Measurements from ENCODE around the gene RBFOX1.
"Not testable (repeated sequence)": the region's sequence is repeated elsewhere in the genome, so short reads cannot be mapped to it uniquely, and the experiment has no call there.

Gene RBFOX1

GRCh38 chr16:7487574-7488323 lies 155.1 kb downstream of the RBFOX1 start:
- DNase-seq = no peak

GRCh38 chr16:7492122-7492521 lies 159.5 kb downstream of the RBFOX1 start:
- no peak for DNase-seq

GRCh38 chr16:7493133-7493532 lies 160.5 kb downstream of the RBFOX1 start:
- no peak for DNase-seq

GRCh38 chr16:7497691-7498090 lies 165.0 kb downstream of the RBFOX1 start:
- DNase-seq = no peak

- DNase-seq = no peak
Observed at GRCh38 chr16:7501868-7502267, 169.2 kb downstream of the RBFOX1 start.

- DNase-seq = not testable (repeated sequence)
Observed at GRCh38 chr16:7502591-7503157, 170.0 kb downstream of the RBFOX1 start.

GRCh38 chr16:7503666-7504065 lies 171.0 kb downstream of the RBFOX1 start:
- DNase-seq = no peak

GRCh38 chr16:7504844-7505243 lies 172.2 kb downstream of the RBFOX1 start:
- DNase-seq = no peak

- DNase-seq = no peak
Observed at GRCh38 chr16:7505495-7505894, 172.8 kb downstream of the RBFOX1 start.

- no peak for DNase-seq
Observed at GRCh38 chr16:7506363-7506762, 173.7 kb downstream of the RBFOX1 start.

- no peak for DNase-seq
Observed at GRCh38 chr16:7508656-7509055, 176.0 kb downstream of the RBFOX1 start.

- no peak for DNase-seq
Observed at GRCh38 chr16:7509963-7510601, 177.4 kb downstream of the RBFOX1 start.

- no peak for DNase-seq
Observed at GRCh38 chr16:7511549-7512260, 179.1 kb downstream of the RBFOX1 start.

- DNase-seq = no peak
Observed at GRCh38 chr16:7512503-7512902, 179.9 kb downstream of the RBFOX1 start.

GRCh38 chr16:7513429-7513828 lies 180.8 kb downstream of the RBFOX1 start:
- no peak for DNase-seq

- DNase-seq = no peak
Observed at GRCh38 chr16:7515543-7515942, 182.9 kb downstream of the RBFOX1 start.

- no peak for DNase-seq
Observed at GRCh38 chr16:7517496-7517895, 184.9 kb downstream of the RBFOX1 start.

- no peak for DNase-seq
Observed at GRCh38 chr16:7518158-7518557, 185.5 kb downstream of the RBFOX1 start.

- no peak for DNase-seq
Observed at GRCh38 chr16:7521834-7522233, 189.2 kb downstream of the RBFOX1 start.

- DNase-seq = no peak
Observed at GRCh38 chr16:7524419-7524818, 191.8 kb downstream of the RBFOX1 start.

GRCh38 chr16:7526736-7527135 lies 194.1 kb downstream of the RBFOX1 start:
- no peak for DNase-seq

- DNase-seq = no peak
Observed at GRCh38 chr16:7532534-7532933, 199.9 kb downstream of the RBFOX1 start.

- no peak for DNase-seq
Observed at GRCh38 chr16:7534749-7535148, 202.1 kb downstream of the RBFOX1 start.

- DNase-seq = no peak
Observed at GRCh38 chr16:7541026-7541425, 208.4 kb downstream of the RBFOX1 start.
